T-cell (primary cell): ENCODE measurements around the gene PSD4. TPM values are rescaled to one million over a fixed set of nuclear protein-coding genes. Genes with fewer than 3 reads are reported as not detected.

Experiments
- ATAC-seq, 4 experiments: fragments of 200-7000 bp in 3 of 4; fragments of 150-1000 bp in 1 of 4; cut with Tn5 transposase; replicated peaks in 1 of 4; 1 replicate in 3 of 4; 2 replicates in 1 of 4; pipeline ENCODE4 v1.10.0; 2021; ENCODE audit warnings: moderate library complexity in 3 of 4, mild to moderate bottlenecking in 2 of 4, moderate number of reproducible peaks in 1 of 4
- CTCF ChIA-PET, 2 donors: fragments of 300-600 bp; sonication (Branson Sonifier 250); formaldehyde crosslinking; loops; one replicate each; lab custom pipeline; 2022; ENCODE audit warnings: antibody characterized with exemption in 2 of 2; lab: Charles Lee
- POLR2A ChIA-PET, 2 donors: fragments of 300-600 bp; sonication (Branson Sonifier 250); formaldehyde crosslinking; loops; one replicate each; lab custom pipeline; 2022; ENCODE audit warnings: antibody characterized with exemption in 2 of 2; lab: Charles Lee
- DNase-seq, 35 experiments: peaks; one replicate each; pipeline versions ENCODE4 v3.0.0 to v3.0.0-alpha.2; 2013 to 2023
- H3K27ac ChIP-seq: one replicate; pipeline ENCODE4 v1.5.1; 2013; ENCODE audit warnings: low read length
- H3K27me3 ChIP-seq, 2 experiments: replicated peaks in 1 of 2; 1 replicate in 1 of 2; 2 replicates in 1 of 2; pipeline versions ENCODE4 v1.6.1 to v1.7.0; 2013; ENCODE audit warnings: low read length in 1 of 2, mixed read lengths in 1 of 2; ENCODE audit not compliant: control insufficient read depth in 2 of 2, insufficient read depth in 2 of 2; ENCODE audit errors: extremely low read depth in 1 of 2
- H3K36me3 ChIP-seq, 2 donors: 1 replicate in 1 of 2; 2 replicates in 1 of 2; pipeline versions ENCODE4 v1.6.1 to v1.7.0; 2013; ENCODE audit warnings: low read length in 1 of 2; ENCODE audit not compliant: control insufficient read depth in 2 of 2, insufficient read depth in 1 of 2; ENCODE audit errors: extremely low read depth in 1 of 2
- H3K4me1 ChIP-seq, 2 experiments: 1 replicate in 1 of 2; 2 replicates in 1 of 2; pipeline versions ENCODE4 v1.6.1 to v1.7.0; 2013; ENCODE audit warnings: low read length in 2 of 2, mixed read lengths in 1 of 2; ENCODE audit not compliant: insufficient read depth in 2 of 2, control insufficient read depth in 1 of 2; ENCODE audit errors: extremely low read depth in 1 of 2
- H3K4me3 ChIP-seq, 2 donors: 1 replicate in 1 of 2; 2 replicates in 1 of 2; pipeline versions ENCODE4 v1.5.1 to v1.7.0; 2013; ENCODE audit warnings: mild to moderate bottlenecking in 2 of 2, low read length in 1 of 2, moderate library complexity in 1 of 2; ENCODE audit not compliant: control insufficient read depth in 1 of 2; ENCODE audit errors: extremely low read depth in 1 of 2
- H3K9me3 ChIP-seq: 2 replicates; pipeline ENCODE4 v1.7.0; 2013
- H3K27ac Mint-ChIP-seq, 2 donors: one replicate each; pipeline ENCODE4 v1.8.0; 2020 to 2021; ENCODE audit warnings: mild to moderate bottlenecking in 2 of 2, mixed read lengths in 2 of 2
- H3K27me3 Mint-ChIP-seq, 2 donors: one replicate each; pipeline ENCODE4 v1.8.0; 2021 to 2022; ENCODE audit warnings: mixed read lengths in 2 of 2
- H3K36me3 Mint-ChIP-seq: one replicate; pipeline ENCODE4 v1.8.0; 2021; ENCODE audit warnings: mixed read lengths
- H3K4me1 Mint-ChIP-seq, 3 donors: one replicate each; pipeline ENCODE4 v1.8.0; 2020 to 2022; ENCODE audit warnings: mixed read lengths in 3 of 3, mild to moderate bottlenecking in 1 of 3
- H3K4me3 Mint-ChIP-seq, 3 donors: one replicate each; pipeline ENCODE4 v1.8.0; 2020 to 2022; ENCODE audit warnings: mild to moderate bottlenecking in 3 of 3, mixed read lengths in 3 of 3, moderate library complexity in 3 of 3
- H3K9me3 Mint-ChIP-seq, 3 donors: one replicate each; pipeline ENCODE4 v1.8.0; 2020 to 2022; ENCODE audit warnings: mixed read lengths in 3 of 3
- WGBS: methylation state at CpG from one replicate; pipeline ENCODE4 v1.1.5; 2013; ENCODE audit warnings: missing lambda C conversion rate; ENCODE audit not compliant: insufficient coverage; 5-methylcytosine and 5-hydroxymethylcytosine counted together
- total RNA-seq, 35 experiments: library from RNA in 6 of 35; stranded (reverse) in 6 of 35; fragments of 120-200 nt in 1 of 35; gene quantifications; one replicate each; pipeline versions ENCODE4 v1.2.1 to v1.2.4 and lab custom pipeline; 2013 to 2026

PSD4 gene
- total RNA-seq, 5 donors from 2014 or later (not counting 1 experiment from before 2014, with no cell fraction given), result 145 to 217 (median 150) TPM

GRCh38 chr2:113160962-113161361 is 12.8 kb upstream of the PSD4 start:
- DNase-seq (no peak), ATAC-seq (no peak)
- Mint-ChIP-seq H3K27me3 (no peaks in the 10 kb centered on the region), H3K9me3 (no peaks in the 10 kb centered on the region), H3K36me3 (no peaks in the 10 kb centered on the region), H3K27ac (peak overlapping the region in 1 of 2 donors; percentile 34), H3K4me3 (no peak overlapping the region), H3K4me1 (peaks cover 47 to 52% (median 50%) of the 10 kb centered on the region in 3 donors)
- POLR2A ChIA-PET, result no interaction called here
- Histone ChIP-seq H3K4me3 (no peak overlapping the region), H3K27ac (no peak overlapping the region), H3K9me3 (no peaks in the 10 kb centered on the region), H3K36me3 (no peaks in the 10 kb centered on the region), H3K4me1 (peaks cover 13 to 16% of the 10 kb centered on the region in 2 experiments), H3K27me3 (no peaks in the 10 kb centered on the region)
- 100% methylated on average over 4 of the region's 5 CpGs for WGBS
- CTCF ChIA-PET, result interaction anchor here (0.7 to 0.9 kb wide), 2 partner anchors 23 to 38 kb away, joined by 3 to 5 read pairs; no protein-coding TSS in a partner anchor

DNA sequence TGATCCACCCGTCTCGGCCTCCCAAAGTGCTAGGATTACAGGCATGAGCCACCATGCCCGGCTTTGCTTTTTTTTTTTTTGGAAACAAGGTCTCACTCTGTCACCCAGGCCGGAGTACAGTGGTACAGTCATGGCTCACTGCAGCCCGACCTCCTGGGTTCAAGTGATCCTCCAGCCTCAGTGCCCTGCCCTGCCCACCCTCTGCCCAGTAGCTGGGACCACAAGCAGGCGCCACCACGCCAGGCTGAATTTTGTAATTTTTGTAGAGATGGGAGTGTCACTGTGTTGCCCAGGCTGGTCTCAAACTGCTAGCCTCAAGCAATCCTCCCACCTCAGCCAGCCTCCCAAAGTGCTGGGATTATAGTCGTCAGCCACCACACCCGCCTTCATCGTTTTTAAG is 11.6 kb upstream of the PSD4 start:
- Mint-ChIP-seq H3K9me3 (no peaks in the 10 kb centered on the region), H3K36me3 (no peaks in the 10 kb centered on the region), H3K4me3 (no peak overlapping the region), H3K27me3 (no peaks in the 10 kb centered on the region), H3K4me1 (peaks cover 52 to 54% (median 52%) of the 10 kb centered on the region in 3 donors), H3K27ac (peak overlapping the region in 1 of 2 donors; percentile 83)
- peaks cover 16 to 21% of the 10 kb centered on the region in 2 experiments for H3K4me1 ChIP-seq
- no peaks in the 10 kb centered on the region for H3K36me3 ChIP-seq
- ChIA-PET CTCF (interaction anchor here (0.6 to 1.1 kb wide), 3 partner anchors 24 to 85 kb away, joined by 3 to 12 read pairs (median 3); no protein-coding TSS in a partner anchor), POLR2A (interaction anchor here (0.5 to 1.2 kb wide), 2 partner anchors 9 to 12 kb away, joined by 4 to 5 read pairs; partner anchors contain the start of gene PSD4 (in 1 of the 2))
- no peaks in the 10 kb centered on the region for H3K27me3 ChIP-seq
- no peak for DNase-seq
- no peak for ATAC-seq
- WGBS, result 88% methylated on average over 6 of the region's 10 CpGs
- no peak overlapping the region for H3K27ac ChIP-seq
- no peaks in the 10 kb centered on the region for H3K9me3 ChIP-seq
- H3K4me3 ChIP-seq, result no peak overlapping the region

- Histone ChIP-seq H3K36me3 (no peaks in the 10 kb centered on the region), H3K9me3 (no peaks in the 10 kb centered on the region), H3K4me1 (peaks cover 19 to 28% of the 10 kb centered on the region in 2 experiments), H3K4me3 (no peak overlapping the region), H3K27me3 (no peaks in the 10 kb centered on the region), H3K27ac (no peak overlapping the region)
- peaks cover 57 to 60% (median 58%) of the 10 kb centered on the region in 3 donors for H3K4me1 Mint-ChIP-seq
- peak overlapping the region in 1 of 3 donors; percentile 9 for H3K4me3 Mint-ChIP-seq
- peak overlapping the region; percentile 16 to 83 for H3K27ac Mint-ChIP-seq
- H3K36me3 Mint-ChIP-seq, result no peaks in the 10 kb centered on the region
- H3K27me3 Mint-ChIP-seq, result no peaks in the 10 kb centered on the region
- ChIA-PET CTCF (interaction anchor here (0.7 to 1.1 kb wide), 4 partner anchors 25 to 84 kb away, joined by 3 to 12 read pairs (median 4); no protein-coding TSS in a partner anchor), POLR2A (interaction anchor here (0.5 to 1.2 kb wide), 2 partner anchors 9 to 11 kb away, joined by 4 to 5 read pairs; partner anchors contain the start of gene PSD4 (in 1 of the 2))
- DNase-seq (no peak), ATAC-seq (no peak)
- H3K9me3 Mint-ChIP-seq, result no peaks in the 10 kb centered on the region
These were observed 10.9 kb upstream of the PSD4 start for GRCh38 chr2:113162869-113163268.

DNA sequence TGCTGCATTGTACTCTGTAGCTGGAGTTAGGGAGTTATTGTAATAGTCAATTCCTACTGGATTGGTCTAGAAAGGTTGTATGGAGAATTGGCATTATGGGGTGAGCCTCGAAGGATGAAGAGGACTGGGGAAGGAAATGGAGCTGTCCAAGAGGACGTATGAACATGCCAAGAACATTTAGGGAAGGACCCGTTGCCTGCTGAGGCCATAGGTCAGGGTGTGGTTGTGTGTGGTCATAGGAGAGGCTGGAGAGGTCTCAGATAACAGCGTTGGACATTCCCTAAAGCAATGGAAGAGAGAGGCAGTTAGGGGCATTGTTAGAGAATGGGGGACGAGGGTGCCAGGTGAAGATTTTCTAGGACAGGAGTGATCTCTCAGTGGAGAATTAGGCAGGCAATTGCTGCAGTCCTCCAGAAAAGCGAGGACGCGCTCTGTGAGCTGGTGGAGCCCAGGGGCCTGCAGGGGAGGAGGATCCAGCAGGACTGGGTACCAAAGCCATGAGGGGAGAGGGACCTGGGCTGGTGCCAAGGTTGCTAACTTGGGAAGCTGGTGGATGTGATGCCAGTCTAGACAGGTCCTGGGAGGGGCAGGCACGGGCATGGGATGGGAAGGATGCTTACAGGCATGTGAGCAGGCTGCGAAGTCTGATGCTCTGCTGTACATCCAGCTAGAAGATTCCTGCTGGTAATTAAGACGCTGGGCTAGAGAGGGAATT is 9.4 kb upstream of the PSD4 start:
- no peaks in the 10 kb centered on the region for H3K36me3 Mint-ChIP-seq
- peaks cover 57 to 60% (median 58%) of the 10 kb centered on the region in 3 donors for H3K4me1 Mint-ChIP-seq
- WGBS, result 94% methylated on average over 11 of the region's 11 CpGs
- no peaks in the 10 kb centered on the region for H3K27me3 Mint-ChIP-seq
- no peak for DNase-seq
- no peak overlapping the region for H3K4me3 ChIP-seq
- H3K27me3 ChIP-seq, result no peaks in the 10 kb centered on the region
- H3K9me3 ChIP-seq, result no peaks in the 10 kb centered on the region
- H3K4me1 ChIP-seq, result peaks cover 29 to 31% of the 10 kb centered on the region in 2 experiments
- no peaks in the 10 kb centered on the region for H3K36me3 ChIP-seq
- no peak overlapping the region for H3K4me3 Mint-ChIP-seq
- H3K27ac ChIP-seq, result no peak overlapping the region
- CTCF ChIA-PET, result interaction anchor here (0.6 to 1.4 kb wide), 4 partner anchors 14 to 35 kb away, joined by 3 to 11 read pairs (median 4); no protein-coding TSS in a partner anchor
- no peaks in the 10 kb centered on the region for H3K9me3 Mint-ChIP-seq
- H3K27ac Mint-ChIP-seq, result peak overlapping the region; percentile 60 to 80
- POLR2A ChIA-PET, result interaction anchor here in 1 of 2 donors (0.5 to 1.6 kb wide), 2 partner anchors 10 to 11 kb away, joined by 3 read pairs; partner anchors contain the start of gene PSD4
- ATAC-seq, result no peak

DNA sequence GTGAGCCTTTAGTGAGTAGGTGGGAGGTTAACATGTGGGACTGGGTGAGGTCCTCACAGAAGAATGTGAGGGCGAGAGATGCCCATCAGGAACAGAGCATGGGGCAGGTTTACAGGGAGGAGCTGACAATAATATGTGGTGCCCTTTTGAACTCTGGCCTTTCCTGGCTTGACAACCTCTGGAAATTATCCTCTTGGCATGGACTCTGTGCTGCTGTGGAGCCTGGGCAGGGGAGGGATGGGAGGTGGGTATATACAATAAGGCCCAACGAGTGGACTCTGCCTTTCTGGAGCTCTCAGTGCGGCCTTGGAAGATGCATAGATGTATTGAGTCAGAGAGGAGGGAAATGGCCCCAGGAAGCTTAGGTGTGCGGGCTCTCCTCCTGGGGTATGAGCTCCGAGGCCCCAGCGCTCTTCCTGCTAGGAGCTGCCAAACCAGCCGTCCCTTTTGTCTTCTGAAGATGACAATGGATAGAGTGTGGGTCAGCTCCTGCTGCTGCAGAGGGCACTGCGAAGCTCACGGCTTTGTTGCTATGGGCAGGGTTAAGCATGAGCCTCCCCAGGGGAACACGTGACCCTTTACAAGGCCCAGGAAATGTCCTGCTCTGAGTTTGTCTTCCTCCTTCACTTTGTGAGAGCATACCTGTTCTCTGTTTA is 8.7 kb upstream of the PSD4 start:
- no peaks in the 10 kb centered on the region for H3K9me3 Mint-ChIP-seq
- CTCF ChIA-PET, result interaction anchor here (0.6 to 2.1 kb wide), 6 partner anchors 14 to 34 kb away, joined by 3 to 14 read pairs (median 4); no protein-coding TSS in a partner anchor
- Histone ChIP-seq H3K36me3 (no peaks in the 10 kb centered on the region), H3K27ac (no peak overlapping the region), H3K4me3 (no peak overlapping the region), H3K27me3 (no peaks in the 10 kb centered on the region), H3K4me1 (peaks cover 34 to 36% of the 10 kb centered on the region in 2 experiments), H3K9me3 (no peaks in the 10 kb centered on the region)
- POLR2A ChIA-PET, result interaction anchor here in 1 of 2 donors (0.5 to 1.6 kb wide), 3 partner anchors 9 to 537 kb away, joined by 3 to 4 read pairs (median 3); partner anchors contain the start of gene PSD4
- H3K27ac Mint-ChIP-seq, result peak overlapping the region; percentile 41 to 80
- H3K36me3 Mint-ChIP-seq, result no peaks in the 10 kb centered on the region
- no peaks in the 10 kb centered on the region for H3K27me3 Mint-ChIP-seq
- no peak for ATAC-seq
- no peak overlapping the region for H3K4me3 Mint-ChIP-seq
- DNase-seq, result no peak
- WGBS, result 93% methylated on average over 9 of the region's 10 CpGs
- H3K4me1 Mint-ChIP-seq, result peaks cover 62 to 64% (median 63%) of the 10 kb centered on the region in 3 donors

DNA sequence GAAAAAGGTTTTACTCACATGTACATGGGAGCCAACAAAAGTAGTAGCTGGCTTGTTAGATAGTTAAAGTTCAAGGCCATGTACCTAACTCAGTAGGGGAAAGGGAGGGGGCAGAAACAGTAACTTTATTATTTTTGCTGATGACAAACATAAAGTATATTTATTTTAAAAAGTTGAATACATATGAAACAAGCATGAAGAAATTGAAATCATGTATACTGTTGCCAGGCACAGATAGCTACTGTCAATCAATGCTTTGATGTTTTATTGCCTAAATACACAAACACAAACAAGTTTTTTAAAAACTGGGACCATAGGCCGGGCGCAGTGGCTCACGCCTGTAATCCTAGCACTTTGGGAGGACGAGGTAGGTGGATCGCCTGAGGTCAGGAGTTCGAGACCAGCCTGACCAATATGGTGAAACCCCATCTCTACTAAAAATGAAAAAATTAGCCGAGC is 7.6 kb upstream of the PSD4 start:
- no peak overlapping the region for H3K4me3 ChIP-seq
- Mint-ChIP-seq H3K27ac (peak overlapping the region; percentile 96 to 100), H3K4me3 (no peak overlapping the region), H3K27me3 (no peaks in the 10 kb centered on the region), H3K36me3 (no peaks in the 10 kb centered on the region), H3K4me1 (peaks cover 67 to 73% (median 69%) of the 10 kb centered on the region in 3 donors), H3K9me3 (peaks cover 0 to 3% (median 0%) of the 10 kb centered on the region in 3 donors)
- ATAC-seq, result no peak
- no peaks in the 10 kb centered on the region for H3K27me3 ChIP-seq
- H3K9me3 ChIP-seq, result no peaks in the 10 kb centered on the region
- ChIA-PET CTCF (interaction anchor here (0.7 to 2.1 kb wide), 2 partner anchors 28 to 47 kb away, joined by 3 to 14 read pairs; no protein-coding TSS in a partner anchor), POLR2A (interaction anchor here in 1 of 2 donors (0.5 kb wide), 1 partner anchor 532 kb away, joined by 3 read pairs; no protein-coding TSS in a partner anchor)
- peak overlapping the region; percentile 0 for H3K27ac ChIP-seq
- peaks cover 37 to 46% of the 10 kb centered on the region in 2 experiments for H3K4me1 ChIP-seq
- 100% methylated on average over 3 of the region's 7 CpGs for WGBS
- no peak for DNase-seq
- no peaks in the 10 kb centered on the region for H3K36me3 ChIP-seq
